ENCODE measurements around the gene GPR62. TPM values are rescaled to one million over a fixed set of nuclear protein-coding genes. Genes with fewer than 3 reads are reported as not detected.

GPR62 gene
- total RNA-seq, 1 experiment from 2014 or later = not detected

DNA sequence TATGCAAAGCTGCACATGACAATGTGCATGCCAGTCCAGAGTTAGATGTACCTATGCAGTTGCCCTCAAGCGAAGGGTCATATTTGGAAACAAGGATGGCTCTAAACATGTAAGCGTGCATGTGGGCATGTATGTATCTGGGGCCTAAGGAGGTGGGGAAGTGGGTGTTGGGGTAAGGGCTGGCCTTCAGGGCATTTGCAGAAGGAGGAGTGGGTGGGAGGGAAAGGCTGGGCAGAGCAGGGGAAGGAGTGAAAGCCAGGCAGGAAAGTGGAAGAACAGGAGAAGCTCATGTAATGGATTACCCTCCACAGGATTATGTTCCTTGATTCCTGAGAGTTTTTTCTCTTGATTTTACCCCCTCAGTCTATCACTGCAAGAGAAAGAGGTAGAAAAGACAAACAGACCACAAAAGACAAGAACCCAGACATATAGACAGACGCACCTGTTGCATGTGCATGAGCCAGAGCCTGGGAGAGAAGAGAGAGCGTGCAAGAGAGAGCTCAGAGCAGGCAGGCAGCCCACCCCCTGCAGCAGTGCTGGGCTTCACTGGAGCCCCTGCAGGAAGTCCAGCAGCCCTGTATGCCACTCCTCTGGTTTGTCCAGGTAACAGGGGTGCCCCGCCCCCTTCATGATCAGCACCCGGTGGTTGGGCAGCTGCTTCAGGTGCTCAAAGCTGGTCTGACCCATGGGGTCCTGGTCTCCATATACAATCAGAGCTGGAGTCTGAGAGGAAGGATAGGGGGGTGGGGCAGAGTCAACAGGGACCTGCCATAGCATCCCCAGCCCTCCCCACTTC lies 13.9 kb downstream of the GPR62 start:
- DNase-seq (ENCODE audit: low read depth) = no peak

DNA sequence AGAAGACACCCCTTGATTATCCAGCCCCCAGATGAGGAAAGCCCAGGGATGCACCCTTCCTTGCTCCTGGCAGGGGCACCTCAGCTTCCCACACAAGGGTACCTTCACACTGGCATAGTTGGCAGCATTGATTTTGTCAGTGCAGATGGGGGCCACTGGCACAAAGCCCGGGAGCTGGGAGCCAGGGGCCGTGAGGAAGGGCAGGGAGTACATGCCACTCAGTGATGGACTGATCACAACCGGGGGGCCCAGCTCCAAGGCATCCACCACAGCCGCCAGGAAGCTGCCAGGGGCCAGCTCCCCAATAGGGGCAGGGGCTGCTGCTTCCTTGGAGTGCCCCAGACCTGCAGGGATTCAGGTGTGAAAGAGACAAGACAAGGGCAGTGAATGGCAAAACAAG lies 14.7 kb downstream of the GPR62 start:
- DNase-seq (ENCODE audit: low read depth) = no peak

DNA sequence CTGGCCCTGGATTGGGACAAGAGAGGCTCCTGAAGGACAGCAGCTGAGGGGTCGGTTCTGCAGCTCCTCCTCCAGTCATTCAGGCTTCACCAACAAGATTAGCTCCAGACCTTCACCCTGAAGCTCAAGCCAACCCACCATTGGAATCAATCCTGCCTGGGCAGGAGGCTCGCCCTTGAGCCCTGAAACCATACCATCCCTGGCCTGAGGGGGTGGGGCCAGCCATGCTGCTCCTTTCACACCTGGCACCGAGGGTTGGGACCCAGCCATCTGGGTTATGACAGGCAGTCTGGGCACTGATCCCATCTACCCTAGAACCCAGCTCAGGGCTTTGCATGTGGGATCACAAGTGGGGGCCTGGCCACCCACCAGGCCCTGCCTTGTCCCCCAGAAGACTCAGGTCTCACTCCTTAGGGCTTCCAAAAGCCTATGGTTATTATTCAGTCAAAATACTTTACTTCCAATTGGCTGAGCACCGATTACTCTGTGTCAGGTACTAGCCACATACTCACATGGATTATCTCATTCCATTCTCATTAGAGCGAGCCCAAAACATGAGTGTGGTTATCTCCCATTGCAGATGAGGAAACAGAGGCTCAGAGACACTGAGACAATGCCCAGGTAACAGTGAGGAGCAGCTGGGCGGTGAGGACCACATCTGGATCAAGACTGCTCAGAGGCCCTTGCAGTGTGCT lies 15.6 kb downstream of the GPR62 start:
- no peak for DNase-seq (ENCODE audit: low read depth)

DNA sequence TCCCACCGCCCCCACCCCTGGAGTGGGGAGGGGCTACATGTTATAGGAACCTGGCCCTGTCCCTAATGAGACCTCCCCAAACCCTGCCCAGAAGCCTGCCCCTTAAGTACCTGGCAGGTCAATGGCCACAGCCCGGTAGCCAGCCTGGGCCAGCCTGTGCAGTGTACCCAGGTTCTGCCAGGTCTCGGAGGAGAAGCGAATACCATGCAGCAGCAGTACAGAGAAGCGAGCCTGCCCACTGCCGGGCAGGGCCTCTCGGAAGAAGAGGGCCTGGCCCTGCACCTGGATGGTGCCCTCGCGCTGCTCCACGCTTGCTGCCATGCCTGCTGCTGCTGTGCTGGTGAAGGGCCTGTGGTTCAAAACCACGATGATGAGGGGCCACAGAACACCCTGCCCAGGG lies 16.2 kb downstream of the GPR62 start:
- DNase-seq (ENCODE audit: low read depth) = no peak

DNA sequence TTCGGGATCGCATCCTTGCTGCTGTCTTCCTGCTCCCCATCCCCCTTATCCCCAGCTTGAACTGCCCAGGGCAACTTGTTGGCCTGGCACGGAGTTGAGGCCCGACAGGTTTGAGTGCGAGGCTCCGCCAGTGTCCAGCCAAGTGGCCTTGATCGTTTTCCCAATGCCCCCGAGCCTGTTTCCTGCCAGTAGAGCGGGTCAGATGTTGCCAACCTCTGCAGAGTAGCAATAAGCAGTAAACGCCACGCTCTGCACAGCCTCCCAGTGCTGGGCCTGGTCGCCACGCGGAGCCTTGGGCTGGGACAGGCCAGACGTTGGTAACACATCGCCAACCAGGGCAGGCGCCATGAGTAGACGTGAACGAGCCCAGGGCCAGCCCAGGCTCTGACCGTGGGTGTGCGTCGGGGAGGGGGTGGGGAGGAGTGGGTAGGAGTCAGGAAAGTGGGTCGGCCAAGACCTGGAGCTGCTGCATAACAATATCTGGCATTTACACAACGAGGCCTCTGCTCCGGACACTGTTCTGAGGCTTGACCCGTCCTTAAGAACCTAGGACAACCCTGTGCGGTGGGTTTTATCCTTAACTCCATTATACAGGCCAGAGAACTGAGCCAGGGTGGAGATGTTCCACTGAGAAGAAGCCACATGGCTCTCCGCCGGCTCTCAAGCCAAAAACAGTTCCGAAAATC lies 19.2 kb downstream of the GPR62 start:
- DNase-seq (ENCODE audit: low read depth) = no peak

DNA sequence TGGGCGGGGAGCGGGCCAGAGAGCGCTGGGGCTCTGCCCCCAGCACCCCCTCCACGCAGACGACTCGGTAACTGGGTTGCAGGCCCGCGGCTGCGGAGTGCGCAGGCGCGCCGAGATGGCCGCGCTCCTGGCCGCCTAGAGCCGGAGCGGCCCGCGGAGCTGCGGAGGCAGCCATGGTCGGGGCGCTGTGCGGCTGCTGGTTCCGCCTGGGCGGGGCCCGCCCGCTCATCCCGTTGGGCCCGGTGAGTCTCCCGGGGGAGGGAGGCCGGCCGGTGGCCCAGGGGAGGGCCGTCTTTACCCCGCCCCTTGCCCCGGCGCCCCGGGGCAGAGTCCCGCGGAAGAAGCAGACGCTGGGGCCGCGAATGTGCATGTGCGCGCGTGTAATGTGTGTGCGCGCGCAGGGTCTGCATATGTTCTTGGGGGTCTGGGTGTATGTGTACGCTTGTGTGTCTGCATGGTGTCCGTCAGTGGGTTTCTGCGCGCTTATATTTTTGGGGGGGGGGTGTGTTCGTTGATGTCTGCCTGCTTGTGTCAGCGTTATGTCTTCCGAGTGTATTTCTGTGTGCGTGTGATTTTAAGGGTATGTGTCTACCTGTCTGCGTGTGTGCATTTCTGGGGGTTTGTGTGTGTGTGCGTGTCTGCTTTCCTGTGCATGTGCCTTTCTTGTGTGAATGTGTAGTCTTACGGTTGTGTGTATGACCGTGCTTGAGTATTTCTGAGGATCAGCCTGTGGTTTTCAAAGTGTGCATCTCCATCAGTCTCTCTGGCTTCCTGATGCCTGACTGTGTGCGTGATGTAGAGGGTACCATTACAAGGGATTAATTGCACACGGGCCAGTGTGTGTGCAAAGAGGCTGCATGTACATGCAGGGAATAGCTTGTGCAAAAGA lies 20.0 kb downstream of the GPR62 start, which contains the start of gene ABHD14A:
TSS of gene ABHD14A (plus strand) at position 102 of the 889 bp plus-strand sequence. CDS start at position 174, 72 bp downstream.
- DNase-seq (ENCODE audit: low read depth) = peak; percentile 54

DNA sequence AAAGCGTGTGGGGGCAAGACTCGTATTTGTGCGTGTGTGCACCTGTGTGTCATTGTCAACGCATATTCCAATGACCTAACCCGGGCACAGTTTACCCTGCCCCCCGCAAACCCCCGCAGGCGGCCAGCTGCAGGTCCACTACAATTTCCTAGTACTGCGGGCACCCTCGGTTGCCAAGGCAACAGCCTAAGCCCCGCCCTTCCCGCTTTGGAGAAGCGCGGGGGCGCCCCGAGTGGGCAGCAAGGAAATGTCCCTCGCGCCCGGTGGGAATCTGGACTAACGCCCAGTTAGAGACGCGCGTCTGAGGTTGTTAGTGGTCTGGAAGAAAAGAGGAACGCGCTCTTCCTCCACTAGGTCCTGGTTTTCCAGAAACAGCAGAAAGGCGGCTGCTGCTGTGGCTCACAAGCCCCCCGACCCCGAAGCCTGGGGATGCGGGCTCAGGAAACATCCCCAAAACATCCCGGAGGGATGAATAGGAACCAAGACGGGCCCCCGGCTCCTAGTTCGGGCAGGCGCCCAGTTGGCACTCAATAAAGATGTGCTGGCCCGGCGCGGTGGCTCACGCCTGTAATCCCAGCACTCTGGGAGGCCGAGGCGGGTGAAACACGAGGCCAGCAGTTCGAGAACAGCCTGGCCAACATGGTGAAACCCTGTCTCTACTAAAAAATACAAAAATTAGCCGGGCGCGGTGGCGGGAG lies 20.8 kb downstream of the GPR62 start:
- DNase-seq (ENCODE audit: low read depth) = peak; percentile 68

DNA sequence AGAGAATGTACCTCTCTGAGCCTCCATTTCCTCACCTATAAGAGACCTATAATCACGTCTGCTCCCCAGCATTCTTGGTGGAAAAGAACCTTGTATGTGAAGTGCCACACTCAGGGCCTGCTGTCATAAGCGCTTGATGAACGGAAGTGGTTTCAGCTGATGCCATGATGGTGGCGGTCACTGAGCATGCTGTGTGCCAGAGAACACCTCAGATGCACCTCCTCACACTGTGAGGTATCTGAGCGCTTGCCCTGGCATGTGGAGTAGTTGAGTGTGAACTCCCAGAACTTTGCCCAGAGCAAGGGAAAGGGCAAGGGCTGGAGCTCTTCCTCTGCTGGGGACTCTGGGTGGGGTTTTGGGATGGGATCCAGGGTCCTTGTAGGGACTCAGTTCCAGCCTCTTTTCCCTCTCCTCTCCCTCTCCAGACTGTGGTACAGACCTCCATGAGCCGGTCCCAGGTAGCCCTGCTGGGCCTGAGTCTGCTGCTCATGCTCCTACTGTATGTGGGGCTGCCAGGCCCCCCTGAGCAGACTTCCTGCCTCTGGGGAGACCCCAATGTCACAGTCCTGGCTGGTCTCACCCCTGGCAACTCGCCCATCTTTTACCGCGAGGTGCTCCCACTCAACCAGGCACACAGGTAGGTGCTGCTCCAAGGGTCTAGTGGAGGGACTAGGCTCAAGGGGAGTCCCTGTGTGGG lies 22.4 kb downstream of the GPR62 start:
- no peak for DNase-seq (ENCODE audit: low read depth)

DNA sequence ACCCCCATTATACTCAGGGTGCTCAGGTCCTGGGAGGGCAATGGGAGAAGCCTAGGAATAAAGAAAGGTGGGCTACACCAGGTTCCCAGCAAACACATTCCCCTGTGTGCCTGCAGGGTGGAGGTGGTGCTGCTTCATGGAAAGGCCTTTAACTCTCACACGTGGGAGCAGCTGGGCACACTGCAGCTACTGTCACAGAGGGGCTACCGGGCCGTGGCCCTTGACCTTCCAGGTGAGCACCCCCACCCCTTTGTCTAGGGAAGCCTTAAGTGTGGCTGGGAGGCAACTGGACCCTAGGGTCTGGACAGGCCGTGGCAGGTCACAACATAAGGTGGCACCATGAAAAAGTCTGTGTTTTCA lies 22.9 kb downstream of the GPR62 start:
- DNase-seq (ENCODE audit: low read depth) = no peak

DNA sequence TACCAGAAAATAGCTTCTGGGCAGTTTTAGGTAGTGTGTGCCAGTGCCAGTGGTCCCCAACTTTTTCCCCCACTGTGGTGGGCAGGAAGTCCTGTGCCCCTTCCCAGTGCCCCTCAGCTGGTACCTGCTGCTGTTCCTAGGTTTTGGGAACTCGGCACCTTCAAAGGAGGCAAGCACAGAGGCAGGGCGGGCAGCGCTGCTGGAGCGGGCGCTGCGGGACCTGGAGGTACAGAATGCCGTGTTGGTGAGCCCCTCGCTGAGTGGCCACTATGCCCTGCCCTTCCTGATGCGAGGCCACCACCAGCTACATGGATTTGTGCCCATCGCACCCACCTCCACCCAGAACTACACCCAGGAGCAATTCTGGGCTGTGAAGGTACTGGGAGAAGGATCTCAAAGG lies 25.1 kb downstream of the GPR62 start:
- DNase-seq (ENCODE audit: low read depth) = no peak

DNA sequence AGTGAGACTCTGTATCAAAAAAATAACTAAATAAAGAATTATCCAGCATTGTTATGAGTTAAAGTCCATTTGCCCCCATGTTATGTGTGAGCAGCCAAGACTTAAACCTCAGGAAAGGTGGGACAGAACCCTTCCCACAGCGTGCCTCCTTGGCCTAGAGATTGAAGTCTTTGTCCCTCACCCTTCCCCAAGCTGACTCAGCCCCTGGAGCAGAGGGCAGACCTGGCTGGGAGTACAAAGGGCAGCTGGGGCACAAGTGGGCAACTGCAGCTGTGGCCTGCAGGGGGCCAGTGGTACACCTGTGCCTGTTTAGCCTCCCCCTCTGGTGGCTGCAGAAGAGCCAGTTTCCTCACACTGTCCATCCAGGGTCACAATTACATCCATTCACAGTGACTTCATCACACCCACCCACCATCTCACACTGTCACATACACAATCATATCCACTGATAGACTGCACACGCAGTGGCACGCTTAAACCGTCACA lies 27.2 kb downstream of the GPR62 start:
- DNase-seq (ENCODE audit: low read depth) = peak; percentile 54

DNA sequence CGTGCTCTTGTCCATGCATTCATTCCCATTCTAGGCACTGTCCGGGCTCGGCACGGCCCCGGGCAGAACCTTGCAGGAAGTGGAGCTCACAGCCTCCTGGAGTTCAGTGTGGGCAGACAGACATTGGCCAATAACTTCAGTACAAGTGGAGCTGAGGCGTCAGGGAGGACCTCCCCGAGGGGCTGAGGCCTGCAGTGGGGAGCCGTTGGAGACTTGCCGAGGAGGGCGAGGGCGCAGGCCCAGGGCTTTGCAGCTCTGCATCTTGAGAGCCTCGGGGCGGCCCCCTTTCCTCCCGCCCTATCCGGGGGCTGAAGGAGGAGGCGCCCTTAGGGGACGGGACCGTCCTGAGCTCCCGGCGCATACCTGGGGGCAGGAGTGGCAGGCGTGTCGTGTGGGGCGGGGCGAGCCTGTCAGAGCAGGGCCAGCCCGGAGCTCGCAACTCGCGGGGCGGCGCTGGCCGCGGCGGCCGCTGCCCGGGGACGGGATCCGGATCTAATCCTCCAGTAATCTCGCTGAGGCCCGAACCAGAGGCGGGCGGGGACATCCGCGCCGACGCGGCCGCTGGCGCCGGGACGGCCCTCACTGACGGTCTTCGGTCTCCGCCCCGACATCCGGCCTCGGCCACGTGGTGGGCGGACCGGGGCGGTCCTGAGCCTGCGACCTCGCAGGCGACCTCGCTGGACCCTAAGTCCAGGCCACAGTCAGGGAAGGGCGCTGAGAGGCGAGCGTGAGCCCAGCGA lies 27.8 kb downstream of the GPR62 start, which contains the start of gene ACY1:
TSS of gene ACY1 (plus strand) at position 698 of the 740 bp plus-strand sequence. CDS start 530 bp downstream, outside the sequence.
- DNase-seq (ENCODE audit: low read depth) = peak; percentile 79

DNA sequence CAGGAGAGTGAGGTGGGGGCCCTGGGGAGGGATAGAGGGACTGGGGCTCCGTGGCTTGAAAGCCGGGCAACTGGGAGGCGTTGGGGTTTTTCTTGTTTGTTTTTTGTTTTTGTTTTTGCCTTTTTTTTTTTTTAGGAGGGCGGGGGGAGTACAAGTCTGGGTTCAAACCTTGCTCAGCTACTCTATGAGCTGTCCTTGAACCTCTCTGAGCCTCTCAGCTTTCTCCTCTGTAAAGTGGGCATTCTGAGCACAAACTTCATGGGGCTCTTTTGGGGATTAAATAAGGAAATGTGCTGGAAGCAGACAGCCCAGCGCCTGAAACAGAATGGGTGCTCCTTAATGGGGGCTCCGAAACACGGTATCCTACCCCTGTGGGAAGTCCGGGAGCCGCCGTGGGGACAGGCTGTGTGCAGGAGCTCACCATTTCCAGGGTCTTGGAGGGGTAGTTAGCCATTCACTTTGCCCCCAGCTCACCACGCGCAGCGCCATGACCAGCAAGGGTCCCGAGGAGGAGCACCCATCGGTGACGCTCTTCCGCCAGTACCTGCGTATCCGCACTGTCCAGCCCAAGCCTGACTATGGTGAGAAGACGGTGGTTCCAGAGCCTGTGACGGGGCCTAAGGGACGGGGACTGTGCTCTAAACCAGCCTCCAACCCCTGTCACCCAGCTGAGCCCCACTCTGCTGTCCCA lies 28.5 kb downstream of the GPR62 start:
- DNase-seq (ENCODE audit: low read depth) = no peak

DNA sequence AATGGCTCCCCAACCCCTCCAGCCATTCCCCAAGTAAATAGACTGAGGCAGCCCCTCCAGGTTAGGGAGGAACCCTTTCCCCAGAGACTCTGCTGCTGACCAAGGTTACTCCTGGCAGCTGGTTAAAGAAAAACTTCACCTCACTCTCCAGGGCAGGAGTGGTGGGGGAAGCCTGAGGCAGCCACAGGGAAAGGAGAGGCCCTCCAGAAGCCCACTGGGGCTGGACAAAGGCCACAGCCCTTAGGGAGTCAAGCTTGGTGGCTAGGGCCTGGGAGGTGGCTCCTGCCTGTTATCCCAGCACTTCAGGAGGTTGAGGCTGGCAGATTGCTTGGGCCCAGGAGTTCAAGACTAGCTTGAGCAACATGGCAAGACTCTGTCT lies 29.1 kb downstream of the GPR62 start:
- no peak for DNase-seq (ENCODE audit: low read depth)

DNA sequence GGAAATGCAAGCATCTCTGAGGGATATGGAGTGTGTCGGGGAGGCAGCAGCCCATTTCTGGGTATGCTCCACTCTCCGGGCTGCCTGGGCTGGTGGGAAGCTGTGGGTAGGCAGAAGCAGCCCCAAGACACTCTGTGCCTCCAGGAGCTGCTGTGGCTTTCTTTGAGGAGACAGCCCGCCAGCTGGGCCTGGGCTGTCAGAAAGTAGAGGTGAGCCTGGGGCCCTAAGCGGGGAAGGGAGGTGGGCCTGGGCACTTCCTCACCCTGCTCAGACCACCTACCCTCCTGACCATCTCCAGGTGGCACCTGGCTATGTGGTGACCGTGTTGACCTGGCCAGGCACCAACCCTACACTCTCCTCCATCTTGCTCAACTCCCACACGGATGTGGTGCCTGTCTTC lies 29.9 kb downstream of the GPR62 start:
- DNase-seq (ENCODE audit: low read depth) = no peak

DNA sequence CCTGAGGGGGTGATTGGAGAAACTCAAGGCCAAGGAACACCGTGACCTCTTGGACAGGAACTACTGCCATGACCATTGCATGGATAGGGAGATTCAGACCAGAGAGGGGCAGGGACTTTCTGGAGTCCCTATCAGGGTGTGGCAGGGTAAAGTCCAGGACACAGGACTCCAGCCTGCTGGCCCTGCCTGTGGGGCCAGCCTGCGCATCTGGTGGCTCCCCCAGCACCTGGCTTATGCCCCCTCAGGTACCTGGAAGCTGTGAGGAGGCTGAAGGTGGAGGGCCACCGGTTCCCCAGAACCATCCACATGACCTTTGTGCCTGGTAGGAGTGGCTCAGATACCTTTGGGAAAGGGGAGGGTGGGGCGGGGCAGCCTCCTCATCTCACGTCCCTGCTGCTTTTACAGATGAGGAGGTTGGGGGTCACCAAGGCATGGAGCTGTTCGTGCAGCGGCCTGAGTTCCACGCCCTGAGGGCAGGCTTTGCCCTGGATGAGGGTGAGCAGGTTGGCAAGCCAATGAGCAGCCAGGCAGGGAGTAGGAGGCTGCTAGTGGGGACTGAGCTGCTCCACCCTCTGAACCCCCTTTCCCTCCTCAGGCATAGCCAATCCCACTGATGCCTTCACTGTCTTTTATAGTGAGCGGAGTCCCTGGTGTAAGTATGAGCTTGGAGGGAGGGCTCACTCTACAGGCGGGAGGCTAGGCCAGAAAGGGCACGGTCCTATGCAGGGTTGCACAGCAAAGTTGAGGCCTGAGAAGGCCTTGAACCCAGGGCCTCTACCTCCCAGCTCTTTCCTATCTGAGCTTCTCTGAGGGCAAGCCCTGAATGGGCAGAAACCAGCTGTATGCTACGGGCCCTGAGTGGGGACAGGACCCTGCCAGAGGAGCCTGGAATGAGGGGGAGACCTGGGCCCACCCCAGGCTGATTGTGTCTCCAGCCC lies 31.1 kb downstream of the GPR62 start:
- DNase-seq (ENCODE audit: low read depth) = no peak

DNA sequence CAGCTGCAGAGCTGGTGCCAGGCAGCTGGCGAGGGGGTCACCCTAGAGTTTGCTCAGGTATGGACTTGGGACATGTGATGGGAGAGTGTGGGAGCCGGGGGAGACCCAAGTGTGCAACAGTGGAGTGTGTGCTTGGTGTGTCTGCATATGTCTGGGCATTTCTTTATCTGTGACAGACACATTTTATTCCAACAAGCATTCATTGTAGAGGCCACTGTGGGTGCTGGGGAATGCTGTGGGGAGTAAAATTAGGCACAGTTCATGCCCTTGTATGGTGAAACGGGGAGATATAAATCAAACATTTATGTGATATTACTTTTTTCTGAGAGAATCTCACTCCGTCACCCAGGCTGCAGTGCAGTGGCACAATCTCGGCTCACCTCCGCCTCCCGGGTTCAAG lies 32.4 kb downstream of the GPR62 start:
- DNase-seq (ENCODE audit: low read depth) = no peak

Data from LHCN-M2 (cell line).